SKM-1 (cell line): ENCODE results near the gene HOXC4.
"Not testable (repeated sequence)": the region's sequence is repeated elsewhere in the genome, so short reads cannot be mapped to it uniquely, and the experiment has no call there.

Experiments used
- DNase-seq: peaks from one replicate; lab custom pipeline; 2025; ENCODE audit not compliant: unreplicated experiment; lab: John Stamatoyannopoulos, UW

Gene HOXC4

DNA sequence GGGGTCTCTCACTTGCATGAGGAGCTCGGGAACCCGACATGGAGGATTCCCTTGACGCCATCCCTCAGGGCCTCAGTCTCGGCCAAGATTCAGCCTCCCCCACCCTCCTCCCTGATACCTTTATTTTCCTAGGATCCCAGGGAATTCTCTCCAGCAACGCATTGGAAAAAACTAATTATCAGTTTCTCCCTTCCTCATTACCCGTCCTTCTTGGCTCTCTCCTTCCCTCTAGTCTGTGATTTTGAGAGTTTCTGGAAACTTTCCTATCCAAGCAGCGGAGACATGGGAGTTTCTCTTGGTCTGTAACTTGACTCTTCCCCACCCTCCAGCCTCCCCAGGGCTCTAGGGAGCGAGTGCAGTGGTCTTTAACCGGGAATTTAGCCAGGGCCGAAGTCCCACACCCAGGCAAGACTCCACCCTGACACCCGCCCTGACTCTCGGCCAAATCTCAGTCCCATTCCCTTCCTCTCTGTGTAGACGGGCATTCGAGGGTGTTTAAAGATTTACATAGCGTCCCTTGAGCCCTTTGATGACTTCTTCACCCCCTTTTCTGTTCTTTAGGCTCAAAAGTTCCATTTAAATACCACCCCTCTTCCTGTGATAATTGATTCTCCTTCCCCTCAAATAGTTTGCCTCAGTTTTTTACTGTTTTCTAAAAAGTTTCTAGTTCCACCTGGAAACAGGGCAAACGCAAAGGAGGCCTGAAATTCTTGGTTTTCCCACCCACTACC, 14.1 kb upstream of the HOXC4 start:
- DNase-seq: no peak

DNA sequence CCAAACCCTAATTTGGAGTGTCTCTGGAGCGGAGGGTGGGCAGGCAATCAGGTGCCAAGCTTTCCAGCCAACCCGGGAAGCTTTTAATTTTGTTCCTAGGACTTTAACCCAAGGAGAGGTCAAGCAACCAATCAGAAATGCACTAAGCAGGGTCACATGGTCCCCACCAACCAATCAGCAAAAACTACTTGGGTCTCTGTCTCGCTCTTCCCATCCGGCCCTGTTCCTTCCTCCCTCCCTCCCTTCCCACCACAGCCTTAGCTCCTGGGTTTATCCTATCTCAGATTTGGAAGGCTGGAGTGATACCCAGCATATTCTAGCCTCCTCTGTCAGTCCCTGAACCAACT, 13.5 kb upstream of the HOXC4 start:
- no peak for DNase-seq

DNA sequence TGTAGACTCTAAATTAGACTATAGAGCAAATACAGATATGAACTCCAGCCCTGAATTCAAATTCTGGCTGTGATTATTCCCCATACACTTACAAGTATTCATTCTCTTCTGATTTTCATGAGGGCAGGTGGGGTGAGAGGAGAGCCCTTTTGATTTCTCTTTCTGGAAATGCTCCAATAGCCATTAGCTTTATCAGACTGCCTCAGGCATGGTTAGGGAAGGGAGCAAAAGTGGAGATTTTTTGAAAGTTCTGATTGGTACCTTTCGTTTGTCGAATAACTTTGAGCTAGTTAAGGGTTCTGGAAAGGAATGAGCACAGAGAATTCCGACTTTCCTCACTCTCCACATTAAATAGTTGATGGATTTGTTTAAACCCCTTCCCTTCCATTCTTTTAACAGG, 13.0 kb upstream of the HOXC4 start:
- no peak for DNase-seq

DNA sequence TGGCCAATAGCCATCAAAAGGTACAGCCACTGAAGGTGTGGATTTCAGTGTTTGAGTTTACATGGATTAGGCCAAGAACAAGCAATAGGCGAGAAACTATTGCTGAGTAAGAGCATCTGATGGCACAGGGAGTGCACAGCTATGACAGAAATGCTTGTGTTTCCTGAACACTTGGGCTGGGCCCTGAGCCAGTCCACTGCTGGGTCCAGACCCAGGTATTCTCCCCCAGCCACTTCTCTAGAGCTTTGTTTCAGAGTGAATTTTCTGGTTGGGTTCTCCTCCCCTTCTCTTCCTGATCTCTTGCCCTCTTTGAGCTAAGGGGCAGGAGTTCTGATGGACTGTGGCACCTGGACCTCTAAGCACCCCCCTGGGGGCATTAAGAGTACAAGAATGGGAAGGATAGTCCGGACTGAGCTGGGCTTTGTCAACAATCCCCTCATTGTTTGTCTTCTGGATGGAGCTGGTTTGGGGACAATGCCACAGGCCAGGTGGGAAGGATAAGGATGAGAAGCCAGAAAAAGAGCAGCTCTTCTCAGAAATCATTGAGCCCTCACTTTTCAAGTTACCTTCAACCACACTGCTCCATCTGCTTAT, 12.4 kb upstream of the HOXC4 start:
- DNase-seq: no peak

DNA sequence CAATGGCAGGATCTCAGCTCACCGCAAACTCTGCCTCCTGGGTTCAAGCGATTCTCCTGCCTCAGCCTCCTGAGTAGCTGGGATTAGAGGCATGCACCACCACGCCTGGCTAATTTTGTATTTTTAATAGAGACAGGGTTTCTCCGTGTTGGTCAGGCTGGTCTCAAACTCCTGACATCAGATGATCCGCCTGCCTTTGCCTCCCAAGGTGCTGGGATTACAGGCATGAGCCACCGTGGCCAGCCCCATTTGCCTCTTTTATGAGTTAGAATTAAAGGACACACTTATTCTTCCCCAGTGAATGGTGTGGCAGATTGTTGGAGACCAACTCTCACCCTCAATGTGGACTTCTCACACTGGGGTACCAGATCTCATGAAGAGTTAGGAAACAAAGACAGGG, 11.6 kb upstream of the HOXC4 start:
- not testable (repeated sequence) for DNase-seq

DNA sequence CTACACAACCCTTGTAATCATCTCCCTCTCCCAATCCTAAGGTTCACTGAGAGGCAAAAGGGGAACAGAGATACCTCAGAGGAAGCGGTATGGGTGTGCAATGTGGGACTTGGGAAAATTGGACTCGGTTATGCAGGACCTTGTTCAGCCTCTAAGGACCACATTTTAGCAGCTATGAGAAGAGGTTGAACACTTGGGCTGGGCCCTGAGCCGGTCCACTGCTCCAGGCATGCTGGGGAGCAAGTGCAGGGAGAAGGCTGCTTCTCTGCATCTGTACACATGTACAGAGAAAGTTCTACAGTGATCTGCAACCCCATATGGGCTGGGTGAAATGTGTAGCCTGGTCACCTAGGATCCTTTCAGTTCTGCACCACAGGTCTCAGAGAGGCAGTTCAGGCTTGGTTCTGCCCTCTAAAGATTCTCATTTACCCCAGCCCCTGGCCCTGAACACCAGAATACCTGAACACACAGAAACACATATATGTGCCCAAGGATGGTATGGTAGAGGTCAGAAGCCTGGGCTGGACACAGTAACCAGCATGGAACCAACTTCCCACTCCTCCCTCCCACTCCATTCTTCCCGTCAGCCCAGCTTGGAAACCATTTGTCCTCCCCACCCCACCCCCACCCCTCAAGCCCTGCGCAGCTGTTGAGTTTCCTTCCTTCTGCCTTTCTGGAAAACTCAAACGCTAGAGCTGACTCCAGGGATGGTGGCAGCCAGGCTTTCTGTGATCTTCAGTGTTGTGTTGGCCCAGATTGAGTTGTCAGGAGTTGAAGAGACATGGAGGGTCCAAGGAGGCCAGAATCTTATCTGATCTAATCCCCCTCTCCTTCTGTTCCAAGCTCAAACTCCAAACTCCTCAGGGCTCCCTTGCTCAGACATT, 10.4 kb upstream of the HOXC4 start:
- no peak for DNase-seq

DNA sequence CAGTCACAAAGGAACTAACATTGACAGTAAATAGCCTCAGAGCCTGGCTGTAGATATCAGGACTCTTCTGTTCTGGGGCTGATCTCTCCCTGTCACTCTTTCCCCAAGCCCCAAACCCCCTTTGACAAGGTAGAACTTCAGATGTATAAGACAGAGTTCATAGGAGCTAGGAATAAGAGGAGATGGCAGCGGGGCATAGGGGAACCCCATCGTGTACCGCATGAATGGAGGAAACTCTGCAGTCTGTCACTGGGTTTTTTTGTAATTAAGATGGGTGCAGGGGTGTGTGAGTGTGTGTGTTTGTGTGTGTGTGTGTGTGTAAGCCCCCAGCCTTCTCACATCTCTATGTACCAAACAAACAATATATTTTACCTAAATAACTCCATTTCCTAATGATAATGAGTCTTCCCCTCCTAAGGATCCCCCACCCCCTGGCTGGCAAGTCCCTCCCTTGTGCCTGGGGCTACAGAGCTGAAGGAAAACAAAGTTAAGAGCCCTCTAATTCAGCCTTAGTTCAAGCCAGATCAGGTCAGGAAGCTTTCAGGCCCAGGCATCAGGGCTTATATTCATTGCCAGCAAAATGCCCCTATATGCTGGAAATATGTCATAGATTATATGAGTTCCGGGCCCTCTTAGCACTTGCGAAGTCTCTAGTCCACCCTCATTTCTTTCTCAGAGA, 9.1 kb upstream of the HOXC4 start:
- DNase-seq: no peak

DNA sequence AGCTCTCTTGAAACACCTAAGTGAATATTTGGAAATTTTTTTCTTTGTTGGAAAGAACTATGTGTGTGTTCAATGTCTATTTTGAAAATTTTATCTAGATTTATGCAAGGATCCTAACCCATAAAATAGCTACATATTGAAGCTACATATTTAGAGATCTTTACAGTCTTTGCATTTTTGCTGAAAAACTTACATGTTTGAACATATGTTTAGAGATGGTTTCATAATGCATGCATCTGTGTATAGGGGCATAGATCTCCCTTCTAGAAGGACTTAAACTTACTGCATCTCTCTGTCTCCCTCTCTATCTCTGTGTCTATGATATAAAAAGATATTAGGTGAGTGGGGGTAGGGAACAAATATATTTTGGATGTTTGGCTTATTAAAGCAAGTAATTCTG, 8.2 kb upstream of the HOXC4 start:
- no peak for DNase-seq

DNA sequence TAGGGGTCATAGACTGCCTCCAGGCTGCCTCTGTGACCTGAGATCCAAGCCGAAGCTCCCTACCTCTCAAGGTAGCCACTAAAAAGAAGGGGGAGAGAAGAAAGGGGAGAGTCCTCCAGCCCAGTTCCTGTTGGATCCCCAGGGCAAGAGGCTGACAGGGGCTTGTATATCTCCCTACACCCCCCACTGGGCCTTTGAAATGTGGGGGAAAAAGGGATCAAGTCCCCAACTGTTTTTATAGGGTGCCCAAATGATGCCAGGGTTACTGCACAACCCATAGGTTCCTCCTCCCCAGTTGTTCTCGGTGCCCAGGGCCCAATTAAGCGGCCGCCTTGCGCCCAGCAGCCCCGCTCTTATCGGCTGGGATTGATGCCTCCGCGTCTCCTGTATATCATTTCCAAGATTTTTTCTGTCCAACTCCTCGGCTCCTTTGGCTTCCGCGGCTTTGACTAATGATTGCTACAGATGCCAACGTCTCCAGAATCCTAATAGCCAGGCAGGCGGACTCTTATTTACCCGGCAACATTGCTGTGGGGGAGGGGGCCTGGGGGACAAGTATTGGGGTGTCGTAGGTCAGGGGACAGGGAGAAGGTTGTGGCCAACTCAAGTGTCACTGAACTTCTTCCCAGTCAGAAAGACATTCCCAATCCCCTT, 7.6 kb upstream of the HOXC4 start:
- no peak for DNase-seq

DNA sequence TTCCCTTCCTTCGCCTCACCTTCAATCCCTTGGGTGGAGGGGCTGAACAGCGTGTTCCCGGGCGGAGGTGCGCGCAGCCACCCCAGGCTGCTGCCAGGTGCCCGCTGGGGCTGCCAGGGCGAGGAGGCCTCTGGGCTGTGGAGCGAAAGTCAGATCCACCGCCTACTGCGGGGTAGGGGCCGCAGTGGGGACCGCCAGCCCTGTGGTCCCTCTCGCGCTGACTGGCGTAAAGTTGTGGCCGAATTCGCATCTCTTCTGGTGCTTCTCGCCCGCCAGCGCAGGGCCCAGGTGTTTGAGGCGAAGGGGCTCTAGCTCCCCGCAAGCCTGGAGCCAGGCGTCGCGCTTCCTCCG, 6.9 kb upstream of the HOXC4 start:
- DNase-seq: no peak

DNA sequence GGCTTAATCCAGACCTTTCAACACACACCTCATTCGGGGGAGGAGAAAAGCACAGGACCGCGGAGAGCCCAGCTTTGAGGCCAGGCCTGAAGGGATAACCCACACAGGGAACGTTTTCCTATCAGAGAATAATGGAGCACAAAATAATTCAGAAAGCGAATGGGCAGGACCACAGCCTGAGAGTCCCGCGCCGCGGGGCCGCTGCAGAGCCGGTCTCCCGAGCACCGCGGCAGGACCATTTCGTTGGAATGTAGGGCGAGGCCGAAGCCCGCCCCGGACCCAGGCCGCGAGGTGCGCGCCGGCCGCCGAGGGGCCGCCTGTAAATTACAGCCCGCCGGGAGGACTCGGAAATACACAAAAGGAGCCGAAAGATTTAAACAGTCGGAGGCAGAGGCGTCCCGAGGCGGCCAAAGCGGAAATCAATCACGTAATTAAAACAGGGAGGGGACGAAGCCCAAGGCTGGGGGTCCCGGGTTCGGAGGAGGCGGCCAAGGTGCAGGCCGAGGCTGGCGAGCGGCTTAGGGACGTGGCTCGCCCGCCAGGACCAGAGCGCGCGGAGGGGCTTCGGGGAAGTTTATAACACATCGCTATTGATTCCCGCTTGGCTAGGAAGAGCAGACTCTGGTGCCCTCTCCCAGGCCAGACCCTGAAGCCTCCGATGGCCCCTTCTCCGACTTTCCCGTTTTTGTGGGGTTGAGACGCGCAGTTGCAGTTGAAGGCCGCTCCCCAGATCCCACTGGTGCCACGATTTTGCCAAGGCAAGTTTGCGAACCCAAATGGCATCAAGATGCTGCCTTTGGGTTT, 6.3 kb upstream of the HOXC4 start:
- DNase-seq: no peak

DNA sequence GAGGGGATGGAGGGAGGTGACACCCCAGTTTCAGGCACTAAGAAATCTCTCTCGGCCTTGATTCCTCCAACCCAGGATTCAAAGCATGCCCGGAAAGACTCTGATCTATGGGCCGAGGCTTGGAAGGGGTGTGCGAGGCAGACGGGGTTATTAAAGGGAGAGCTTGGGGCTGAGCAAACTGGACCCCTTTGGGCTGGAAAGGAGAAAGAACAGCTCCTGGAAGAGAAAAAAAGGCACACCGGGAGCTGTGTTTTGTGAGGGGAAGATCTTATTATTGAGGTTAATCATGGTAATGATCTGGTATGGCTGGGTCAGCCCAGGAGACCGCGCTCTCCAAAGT, 5.7 kb upstream of the HOXC4 start:
- no peak for DNase-seq

DNA sequence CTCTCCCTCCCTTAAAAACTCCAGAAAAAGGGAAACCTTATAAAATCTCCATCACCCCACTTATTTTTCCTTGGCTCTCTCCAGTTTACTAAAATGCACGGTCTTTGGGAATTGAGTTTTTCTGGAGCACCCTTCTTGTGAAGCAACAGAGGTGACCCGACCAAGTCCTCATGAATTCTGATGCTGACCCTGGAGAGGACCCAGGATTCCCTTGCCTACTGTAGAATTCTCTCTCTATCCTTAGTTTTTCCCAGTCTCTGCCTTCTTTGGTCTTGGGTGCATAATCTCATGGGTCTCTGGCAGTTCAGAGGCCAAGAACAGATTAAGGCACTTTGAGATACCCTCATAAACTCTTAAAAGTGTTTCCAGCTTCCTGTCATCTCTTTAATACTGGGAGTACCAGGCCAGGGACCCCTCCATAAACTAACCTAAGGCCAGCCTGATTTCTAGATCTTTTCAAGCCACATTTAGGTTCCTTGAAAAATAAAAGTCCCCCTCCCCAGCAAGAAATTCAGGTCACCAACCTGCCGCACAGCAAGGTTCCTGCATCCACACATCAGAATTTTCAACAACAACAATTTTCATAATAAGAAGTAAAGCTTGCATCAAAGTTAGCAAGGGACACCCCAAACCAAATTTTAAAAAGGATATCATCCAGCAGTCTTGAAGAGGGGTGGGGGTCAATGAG, 5.1 kb upstream of the HOXC4 start:
- DNase-seq: no peak

DNA sequence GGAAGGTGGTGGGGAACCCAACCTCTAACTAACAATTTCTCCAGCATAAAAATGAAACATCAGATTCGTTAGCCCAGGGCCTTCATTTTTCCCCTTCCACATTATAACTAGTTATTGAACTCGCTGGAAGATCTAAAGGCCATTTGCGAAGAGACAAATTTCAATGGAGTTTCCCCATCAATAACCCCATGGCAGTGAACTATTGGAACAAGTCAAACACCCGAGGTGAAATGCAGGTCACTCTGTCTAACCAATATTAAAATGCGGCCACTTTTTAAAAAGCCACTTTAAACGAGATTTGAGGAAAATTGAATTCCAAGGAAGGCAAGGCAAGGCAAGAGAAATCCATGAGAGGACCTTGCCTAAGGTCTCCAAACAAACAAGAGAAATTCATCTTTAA, 4.5 kb upstream of the HOXC4 start:
- no peak for DNase-seq

DNA sequence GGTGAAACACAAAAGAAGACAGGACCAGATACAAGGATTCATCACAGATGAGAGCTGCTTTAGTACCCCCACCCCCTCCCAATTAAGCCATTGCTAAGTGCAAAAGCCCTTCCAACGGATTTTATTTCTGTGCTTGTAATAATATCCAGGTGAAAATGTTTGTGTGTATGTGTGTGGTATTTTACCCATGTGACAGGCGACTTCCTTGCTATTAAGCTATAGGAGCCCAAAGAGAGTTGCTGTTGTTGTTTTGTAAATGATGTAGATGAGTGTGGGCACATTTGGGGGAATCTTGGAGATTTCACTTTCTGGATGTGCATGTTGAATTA, 3.2 kb upstream of the HOXC4 start:
- DNase-seq: no peak

DNA sequence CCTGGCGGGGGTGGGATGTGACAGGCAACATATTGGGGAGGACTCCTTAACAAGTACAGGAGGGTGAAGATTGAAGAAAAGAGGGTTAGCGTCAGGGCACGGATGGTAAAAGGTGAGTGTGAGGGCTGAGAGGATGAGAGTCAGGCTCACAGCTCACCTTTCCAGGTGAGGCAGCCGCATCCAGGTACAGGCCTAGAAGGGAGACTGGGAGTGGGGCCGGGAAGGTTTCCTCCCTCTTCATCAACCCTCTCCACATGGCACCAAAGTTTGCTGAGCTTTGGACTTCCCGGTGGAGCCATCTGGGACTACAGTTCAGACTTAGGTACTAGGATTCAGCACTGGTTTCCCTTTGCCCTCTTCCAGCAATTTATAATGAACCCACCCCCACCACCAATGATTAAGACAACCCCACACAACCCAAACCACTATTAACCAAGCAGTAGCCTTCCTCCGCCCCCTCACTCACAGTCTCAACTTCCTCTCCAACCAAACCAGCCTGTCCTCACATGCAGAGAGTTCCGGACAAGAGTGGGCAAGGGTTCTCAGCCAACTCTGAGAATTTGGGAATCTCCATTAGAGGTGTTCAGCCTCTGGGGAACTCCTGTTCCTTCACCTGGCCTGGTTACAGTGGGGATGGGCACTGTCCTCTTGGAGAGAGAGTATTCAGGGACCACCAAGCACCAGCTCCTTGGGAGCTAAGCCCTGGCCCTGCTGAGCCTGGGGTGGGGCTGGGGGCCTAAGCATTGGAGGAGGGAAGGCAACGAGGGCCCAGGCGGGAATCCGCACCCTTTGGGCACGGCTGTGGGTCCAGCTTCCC, 2.4 kb upstream of the HOXC4 start:
- no peak for DNase-seq

DNA sequence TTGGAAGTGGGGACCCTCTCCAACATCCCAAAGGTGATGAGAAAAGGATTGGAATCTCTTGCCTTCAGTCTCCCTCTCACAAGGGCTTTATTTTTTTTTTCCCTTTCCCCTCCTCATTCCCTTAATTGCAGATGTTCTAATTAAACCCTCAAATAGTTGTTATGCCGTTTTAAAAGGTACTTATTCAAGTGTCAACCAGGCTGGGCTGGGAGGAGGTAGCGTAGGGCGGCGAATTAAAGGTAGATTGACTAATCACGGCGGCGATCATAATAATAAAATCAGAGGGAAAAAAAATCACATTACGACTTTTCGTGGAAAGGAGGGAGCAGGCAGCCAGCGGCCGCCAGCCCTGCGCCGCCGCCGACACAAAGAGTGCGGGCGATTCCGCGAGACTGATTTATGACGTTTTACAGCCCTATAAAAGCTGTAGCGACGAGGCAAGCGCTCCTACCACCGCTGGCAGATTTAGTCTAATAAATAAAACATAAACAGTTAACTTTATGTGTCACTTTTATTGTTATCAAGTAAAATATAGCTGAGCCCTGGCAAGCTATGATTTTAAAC, 1.7 kb upstream of the HOXC4 start:
- no peak for DNase-seq

DNA sequence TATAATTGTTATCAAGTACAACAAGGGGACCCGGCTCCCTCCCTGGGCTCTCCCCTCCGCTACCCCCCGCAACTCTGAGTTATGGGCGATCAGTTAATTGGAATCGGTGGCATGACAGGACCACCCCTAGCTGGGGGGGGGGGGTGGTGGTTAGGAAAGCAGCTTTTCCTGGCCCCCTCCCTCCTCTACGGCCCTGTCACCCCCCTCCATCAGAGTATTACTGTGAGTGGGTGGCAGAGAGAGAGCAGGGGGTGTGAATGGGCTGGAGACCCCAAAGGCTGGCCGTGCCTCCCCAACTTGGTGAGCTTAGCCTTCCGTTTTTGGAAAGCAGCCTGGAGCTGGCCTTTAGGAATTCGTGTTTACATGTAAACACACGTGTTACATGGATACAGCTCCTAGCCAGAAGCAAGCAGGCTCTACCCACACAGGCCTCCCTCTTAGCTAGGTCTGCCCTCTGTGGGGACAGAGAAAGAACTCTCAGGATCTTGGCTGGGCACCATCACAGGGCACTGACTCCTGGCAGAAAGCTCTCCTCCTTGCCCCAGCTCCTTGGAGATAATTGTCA, 1.1 kb upstream of the HOXC4 start:
- DNase-seq: no peak
